ENCODE results near the gene FAM184A. TPM values are rescaled to one million over a fixed set of nuclear protein-coding genes. Genes with fewer than 3 reads are reported as not detected.

FAM184A gene
- total and polyA plus RNA-seq, 9 of the 15 experiments (the other 6 are each of a cell fraction or from before 2014, with no cell fraction given) = 6.4 to 18.7 (median 13.1) TPM

GRCh38 chr6:118934461-118935330 is 143.8 kb downstream of the FAM184A start, which contains the start of gene MCM9 (continued):
- no peak for TF ChIP-seq FIP1L1 (IDR thresholded peaks at IDR 0.05; ENCODE audit: low read depth, low read length, poor library complexity, severe bottlenecking)
- TF ChIP-seq FOXK2 (conservative IDR thresholded peaks at IDR 0.05 in 1 of 2, IDR thresholded peaks at IDR 0.05 in 1 of 2; ENCODE audit: low read depth in 2 of 2) = 0 out of 4 replicates have a peak, but pooled peaks of 1 of the 2 experiments have one; percentile 23
- peak; percentile 49 for TF ChIP-seq GATAD2B (IDR thresholded peaks at IDR 0.05; ENCODE audit: borderline replicate concordance)
- TF ChIP-seq HOXB6 (CRISPR knock-in tag; IDR thresholded peaks at IDR 0.05; ENCODE audit: borderline replicate concordance) = 0 out of 2 replicates have a peak, but pooled peaks have one; percentile 19
- 0 out of 2 replicates have a peak, but pooled peaks have one; percentile 17 for TF ChIP-seq ZFPM2 (CRISPR knock-in tag; IDR thresholded peaks at IDR 0.05)
- TF ChIP-seq HDAC2 (IDR thresholded peaks at IDR 0.05) = 0 out of 2 replicates have a peak, but pooled peaks have one; percentile 12
- 0 out of 2 replicates have a peak, but pooled peaks have one; percentile 28 for TF ChIP-seq ZNF24 (IDR thresholded peaks at IDR 0.05)
- 0 out of 2 replicates have a peak, but pooled peaks have one; percentile 21 for TF ChIP-seq CUX1 (CRISPR knock-in tag; IDR thresholded peaks at IDR 0.05)
- TF ChIP-seq TSHZ1 (CRISPR knock-in tag; IDR thresholded peaks at IDR 0.05) = no peak
- TF ChIP-seq ETV1 (tag; conservative IDR thresholded peaks at IDR 0.05; ENCODE audit: low read depth) = 0 out of 2 replicates have a peak, but pooled peaks have one; percentile 13
- TF ChIP-seq NR2C2 (CRISPR knock-in tag; IDR thresholded peaks at IDR 0.05) = no peak
- TF ChIP-seq NR2C2 (tag; IDR thresholded peaks at IDR 0.05) = peak; percentile 79; the same call in 1 of the 2 replicates
- no peak for TF ChIP-seq NFATC3 (IDR thresholded peaks at IDR 0.05)
- TF ChIP-seq HMGN3 (IDR thresholded peaks at IDR 0.05; ENCODE audit: borderline replicate concordance, extremely low read depth, insufficient read length, low read depth, low read length) = peak; percentile 84
- TF ChIP-seq OTX1 (CRISPR knock-in tag; IDR thresholded peaks at IDR 0.05) = 0 out of 2 replicates have a peak, but pooled peaks have one; percentile 53
- no peak for TF ChIP-seq CHD1 (IDR thresholded peaks at IDR 0.05; ENCODE audit: low read length)
- TF ChIP-seq YY1 (IDR thresholded peaks at IDR 0.05; ENCODE audit: borderline replicate concordance in 1 of 3, control insufficient read depth in 1 of 3, extremely low read depth in 1 of 3, insufficient read depth in 3 of 3, insufficient read length in 1 of 3, insufficient replicate concordance in 2 of 3, low read depth in 1 of 3, low read length in 2 of 3) = peak in 2 of 3 experiments; percentile 67 to 84

Data from K562 (cell line).